NB4 (cell line): Measurements from ENCODE around the gene KIAA1958.

Source experiments
- MYC ChIP-seq: IDR thresholded peaks from 2 replicates; pipeline ENCODE4 v1.6.1; 2011; ENCODE audit warnings: low read depth, low read length
- POLR2A ChIP-seq: IDR thresholded peaks from 2 replicates; pipeline ENCODE4 v1.6.1; 2011; ENCODE audit warnings: mild to moderate bottlenecking; ENCODE audit not compliant: insufficient read length; ENCODE audit errors: extremely low read depth

DNA sequence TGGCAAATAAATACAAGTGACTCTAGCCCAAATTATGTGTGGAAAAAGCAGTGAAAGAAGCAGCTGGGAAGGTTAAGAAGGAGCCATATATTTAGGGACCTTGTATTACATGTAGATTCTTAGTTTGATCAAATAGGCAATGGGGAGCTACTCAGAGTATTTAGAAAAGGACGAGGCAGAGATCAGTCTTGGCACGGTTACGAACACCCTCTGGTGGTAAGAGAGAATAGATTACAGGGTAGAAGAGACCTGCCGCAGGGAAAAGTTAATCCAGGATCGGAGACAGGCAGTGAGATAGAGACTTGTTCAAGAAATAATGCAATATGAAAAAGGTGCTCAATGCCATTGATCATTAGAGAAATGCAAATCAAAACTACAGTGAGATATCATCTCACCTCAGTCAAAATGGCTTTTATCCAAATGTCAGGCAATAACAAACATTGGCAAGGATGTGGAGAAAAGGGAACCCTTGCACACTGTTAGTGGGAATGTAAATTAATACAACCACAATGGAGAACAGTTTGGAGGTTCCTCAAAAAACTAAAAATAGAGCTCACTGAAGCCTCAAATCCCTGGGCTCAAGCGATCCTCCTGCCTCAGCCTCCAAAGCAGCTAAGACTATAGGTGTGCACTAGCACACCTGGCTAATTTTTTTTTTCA lies 219.3 kb downstream of the KIAA1958 start:
- no peak for TF ChIP-seq MYC
- no peak for TF ChIP-seq POLR2A
